Peyer's patch (tissue), 4 donors: ENCODE measurements around the gene PDPN.

Experiments used
- CTCF ChIP-seq, 6 experiments: fragments of 450-650 bp in 4 of 6; fragments of 200-600 bp in 2 of 6; sonication (generic) in 1 of 6; IDR thresholded peaks; one replicate each; pipeline ENCODE4 v1.5.1; 2017 to 2019; ENCODE audit warnings: antibody characterized with exemption in 6 of 6, mild to moderate bottlenecking in 3 of 6, moderate library complexity in 1 of 6
- POLR2A ChIP-seq, 2 donors: fragments of 450-650 bp; IDR thresholded peaks; one replicate each; pipeline ENCODE4 v1.5.1; 2017; ENCODE audit warnings: antibody characterized with exemption in 2 of 2, mild to moderate bottlenecking in 2 of 2, moderate library complexity in 2 of 2

- no peak for TF ChIP-seq CTCF (IDR thresholded peaks at IDR 0.05)
- TF ChIP-seq POLR2A (IDR thresholded peaks at IDR 0.05): no peak
Measured at GRCh38 chr1:13581446-13581845, 2.2 kb upstream of the PDPN start.
